Transverse colon (tissue), 4 donors: ENCODE data around the gene PNKD. TPM values are rescaled to one million over a fixed set of nuclear protein-coding genes. Genes with fewer than 3 reads are reported as not detected.

Source experiments
- DNase-seq: peaks from one replicate; pipeline ENCODE4 v3.0.0-alpha.2; 2019
- H3K27ac ChIP-seq, 4 donors: fragments of 200-600 bp; sonication (generic); 2 replicates each; pipeline ENCODE4 v1.5.1; 2016 to 2018; ENCODE audit warnings: inconsistent platforms in 4 of 4
- H3K27me3 ChIP-seq: fragments of 200-600 bp; sonication (generic); 2 replicates; pipeline ENCODE4 v1.5.1; 2017; ENCODE audit warnings: inconsistent platforms
- H3K36me3 ChIP-seq, 4 donors: fragments of 200-600 bp; sonication (generic); 2 replicates each; pipeline ENCODE4 v1.5.1; 2017 to 2019; ENCODE audit warnings: inconsistent platforms in 4 of 4
- H3K4me1 ChIP-seq, 4 donors: fragments of 200-600 bp; sonication (generic); 2 replicates each; pipeline ENCODE4 v1.5.1; 2017 to 2020; ENCODE audit warnings: inconsistent platforms in 4 of 4
- H3K4me3 ChIP-seq, 4 donors: fragments of 200-600 bp; sonication (generic); 1 replicate in 1 of 4; 2 replicates in 3 of 4; pipeline versions ENCODE4 v1.5.1 to v1.6.1; 2017 to 2019; ENCODE audit warnings: inconsistent platforms in 4 of 4
- H3K9me3 ChIP-seq, 2 donors: fragments of 200-600 bp; sonication (generic); 2 replicates each; pipeline ENCODE4 v1.5.1; 2017 to 2019; ENCODE audit warnings: inconsistent platforms in 2 of 2
- CTCF ChIP-seq, 5 experiments: fragments of 200-600 bp in 3 of 5; fragments of 450-650 bp in 2 of 5; sonication (generic) in 3 of 5; IDR thresholded peaks; 1 replicate in 2 of 5; 2 replicates in 3 of 5; pipeline ENCODE4 v1.5.1; 2016 to 2017; ENCODE audit warnings: antibody characterized with exemption in 5 of 5, inconsistent platforms in 3 of 5, mild to moderate bottlenecking in 2 of 5, moderate library complexity in 1 of 5
- EP300 ChIP-seq: sonication (generic); formaldehyde crosslinking; IDR thresholded peaks from one replicate; pipeline ENCODE4 v1.6.1; 2017; ENCODE audit warnings: antibody characterized with exemption, low read depth
- POLR2A ChIP-seq: fragments of 450-650 bp; IDR thresholded peaks from one replicate; pipeline ENCODE4 v1.6.1; 2016; ENCODE audit warnings: antibody characterized with exemption, mild to moderate bottlenecking, moderate library complexity
- POLR2AphosphoS5 ChIP-seq, 3 donors: sonication (generic); formaldehyde crosslinking; IDR thresholded peaks; one replicate each; pipeline ENCODE4 v1.6.1; 2016; ENCODE audit warnings: antibody characterized with exemption in 3 of 3
- WGBS, 2 donors: methylation state at CpG; one replicate each; pipeline ENCODE4 v1.1.5; 2018; ENCODE audit warnings: low coverage in 1 of 2; 5-methylcytosine and 5-hydroxymethylcytosine counted together
- in situ Hi-C, 4 donors: fragments of 200-750 bp; cut with MboI; loops; one replicate each; pipeline versions ENCODE4 v1.15.0 to v1.15.1; 2017; ENCODE audit warnings: low sequenced_read_pairs in 3 of 4, low pct_ligation_motif_present in 1 of 4, low pct_unique_long_range_greater_than_20kb in 1 of 4
- intact Hi-C: fragments of 100-400 bp; cut with DNase I; formaldehyde crosslinking; loops from one replicate; pipeline ENCODE4 v1.15.1; 2023; ENCODE audit warnings: low total_unique reads
- total RNA-seq, 4 donors: library from RNA; depleted of rRNA; stranded (reverse); fragments of >200 nt; gene quantifications; one replicate each; pipeline ENCODE4 v1.1.0, GENCODE V29; 2016

PNKD gene
- total RNA-seq, 4 donors from 2014 or later: 14.3 to 111 (median 100) TPM

DNA sequence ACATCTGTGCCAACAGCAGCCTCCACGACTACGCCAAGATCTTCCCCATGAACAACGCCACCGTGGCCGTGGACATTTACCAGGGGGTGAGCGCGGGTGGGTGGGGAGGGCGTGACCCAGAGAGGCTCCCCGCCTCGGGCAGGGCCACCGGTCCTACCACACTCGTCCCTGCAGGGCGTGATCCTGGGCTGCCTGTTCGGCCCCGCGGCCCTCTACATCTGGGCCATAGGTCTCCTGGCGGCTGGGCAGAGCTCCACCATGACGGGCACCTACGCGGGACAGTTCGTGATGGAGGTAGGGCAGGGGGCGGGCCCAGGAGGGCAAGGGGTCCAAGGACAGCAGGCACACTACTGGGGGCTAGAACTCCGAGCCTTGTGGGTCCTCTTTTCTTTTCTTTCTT lies 120.9 kb downstream of the PNKD start:
- DNase-seq: no peak
- H3K9me3 ChIP-seq: no peaks in the 10 kb centered on the region
- no peaks in the 10 kb centered on the region for H3K36me3 ChIP-seq
- WGBS, 2 donors: 91 to 92% methylated on average over 11 to 23 of the region's 23 CpGs
- in situ Hi-C loops (loop anchor here in 3 of 4 donors (10.0 to 25.0 kb wide), 3 partner anchors 96 to 204 kb away; partner anchors contain the start of gene TMBIM1 (in 3 of the 3)), intact Hi-C loops (no loop called here)
- peaks cover 3 to 32% (median 12%) of the 10 kb centered on the region in 4 donors for H3K4me1 ChIP-seq
- no peak overlapping the region for H3K4me3 ChIP-seq
- TF ChIP-seq POLR2A: no peak
- TF ChIP-seq EP300: no peak
- TF ChIP-seq CTCF (IDR thresholded peaks at IDR 0.05): no peak
- TF ChIP-seq POLR2AphosphoS5 (IDR thresholded peaks at IDR 0.05): no peak
- no peak overlapping the region for H3K27ac ChIP-seq
- H3K27me3 ChIP-seq: no peaks in the 10 kb centered on the region

DNA sequence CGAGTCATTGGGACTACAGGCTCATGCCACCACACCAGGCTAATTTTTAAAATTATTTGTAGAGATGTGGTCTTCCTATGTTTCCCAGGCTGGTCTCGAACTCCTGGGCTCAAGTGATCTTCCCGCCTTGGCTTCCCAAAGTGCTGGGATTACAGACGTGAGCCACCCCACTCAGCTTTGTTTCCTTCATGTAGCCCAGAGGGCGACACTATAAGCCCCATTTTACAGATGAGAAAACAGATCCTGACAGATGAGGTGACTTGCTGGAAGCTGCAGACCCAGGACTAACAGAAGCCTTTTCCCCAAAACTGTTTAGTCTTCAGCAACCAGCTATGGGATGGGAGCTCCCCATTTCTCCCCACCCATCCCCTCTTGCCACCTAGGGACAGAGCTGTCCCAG lies 122.1 kb downstream of the PNKD start:
- H3K27me3 ChIP-seq: no peaks in the 10 kb centered on the region

GRCh38 chr2:218392891-218393462 lies 122.7 kb downstream of the PNKD start:
- in situ Hi-C loops (loop anchor here in 3 of 4 donors (10.0 to 25.0 kb wide), 3 partner anchors 98 to 206 kb away; partner anchors contain the start of gene TMBIM1 (in 3 of the 3)), intact Hi-C loops (no loop called here)
- no peaks in the 10 kb centered on the region for H3K27me3 ChIP-seq
- H3K36me3 ChIP-seq: no peaks in the 10 kb centered on the region
- no peak overlapping the region for H3K27ac ChIP-seq
- no peaks in the 10 kb centered on the region for H3K9me3 ChIP-seq
- TF ChIP-seq POLR2A (no peak), CTCF (IDR thresholded peaks at IDR 0.05) (no peak), EP300 (no peak), POLR2AphosphoS5 (IDR thresholded peaks at IDR 0.05) (no peak)
- no peak overlapping the region for H3K4me3 ChIP-seq
- peaks cover 8 to 37% (median 24%) of the 10 kb centered on the region in 4 donors for H3K4me1 ChIP-seq
- 60 to 86% methylated on average over 1 to 16 of the region's 16 CpGs for WGBS, 2 donors
- no peak for DNase-seq

More for the DNA sequence above, 122.1 kb downstream of the PNKD start:
- Histone ChIP-seq H3K36me3 (no peaks in the 10 kb centered on the region), H3K9me3 (no peaks in the 10 kb centered on the region), H3K27ac (no peak overlapping the region), H3K4me3 (no peak overlapping the region), H3K4me1 (peaks cover 8 to 36% (median 20%) of the 10 kb centered on the region in 4 donors)
- in situ Hi-C loops: loop anchor here in 3 of 4 donors (10.0 to 25.0 kb wide), 3 partner anchors 98 to 205 kb away; partner anchors contain the start of gene TMBIM1 (in 3 of the 3)
- no peak for DNase-seq
- TF ChIP-seq POLR2AphosphoS5 (IDR thresholded peaks at IDR 0.05) (no peak), POLR2A (no peak), EP300 (no peak), CTCF (IDR thresholded peaks at IDR 0.05) (no peak)
- intact Hi-C loops: no loop called here
- WGBS, 2 donors: 83 to 93% methylated on average over 4 to 5 of the region's 5 CpGs

DNA sequence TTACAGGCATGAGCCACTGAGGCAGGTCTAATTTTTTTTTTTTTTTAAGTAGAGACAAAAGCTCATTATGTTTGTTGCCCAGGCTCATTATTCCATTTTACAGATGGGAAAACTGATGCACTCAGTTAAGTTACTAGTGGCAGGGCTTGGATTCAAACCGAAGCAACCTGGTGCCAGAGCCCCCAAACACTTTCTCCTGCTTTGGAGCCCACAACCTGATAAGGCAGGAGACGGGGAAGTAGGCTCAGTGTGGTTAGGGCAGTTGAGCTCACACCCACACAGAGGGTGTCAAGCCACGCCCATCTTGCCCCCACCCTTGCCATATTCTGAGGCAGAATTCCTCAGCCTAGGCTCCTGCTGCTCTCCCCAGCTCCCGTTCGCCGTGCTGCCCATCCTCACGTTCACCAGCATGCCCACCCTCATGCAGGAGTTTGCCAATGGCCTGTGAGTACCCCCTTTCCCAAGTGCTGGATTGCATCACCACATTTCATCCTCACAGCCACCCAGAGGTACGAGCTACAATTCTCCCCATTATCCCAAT lies 123.5 kb downstream of the PNKD start:
- 62% methylated on average over 8 of the region's 8 CpGs; no CpG with 5 or more reads in 1 of the 2 donors for WGBS, 2 donors
- H3K27ac ChIP-seq: no peak overlapping the region
- no peak overlapping the region for H3K4me3 ChIP-seq
- intact Hi-C loops (loop anchor here (2.0 kb wide), 1 partner anchor 97 kb away; no protein-coding TSS in a partner anchor), in situ Hi-C loops (loop anchor here in 3 of 4 donors (10.0 to 25.0 kb wide), 3 partner anchors 99 to 207 kb away; partner anchors contain the start of gene TMBIM1 (in 3 of the 3))
- H3K27me3 ChIP-seq: no peaks in the 10 kb centered on the region
- no peak for DNase-seq
- peaks cover 8 to 37% (median 31%) of the 10 kb centered on the region in 4 donors for H3K4me1 ChIP-seq
- H3K9me3 ChIP-seq: no peaks in the 10 kb centered on the region
- H3K36me3 ChIP-seq: no peaks in the 10 kb centered on the region
- TF ChIP-seq POLR2AphosphoS5 (IDR thresholded peaks at IDR 0.05): no peak
- no peak for TF ChIP-seq CTCF (IDR thresholded peaks at IDR 0.05)
- no peak for TF ChIP-seq EP300
- TF ChIP-seq POLR2A: no peak
